ENCODE measurements around the gene DIABLO. TPM values are rescaled to one million over a fixed set of nuclear protein-coding genes. Genes with fewer than 3 reads are reported as not detected.

DIABLO gene
- polyA plus RNA-seq, 3 donors: 79.8 to 88.1 (median 85.4) TPM

DNA sequence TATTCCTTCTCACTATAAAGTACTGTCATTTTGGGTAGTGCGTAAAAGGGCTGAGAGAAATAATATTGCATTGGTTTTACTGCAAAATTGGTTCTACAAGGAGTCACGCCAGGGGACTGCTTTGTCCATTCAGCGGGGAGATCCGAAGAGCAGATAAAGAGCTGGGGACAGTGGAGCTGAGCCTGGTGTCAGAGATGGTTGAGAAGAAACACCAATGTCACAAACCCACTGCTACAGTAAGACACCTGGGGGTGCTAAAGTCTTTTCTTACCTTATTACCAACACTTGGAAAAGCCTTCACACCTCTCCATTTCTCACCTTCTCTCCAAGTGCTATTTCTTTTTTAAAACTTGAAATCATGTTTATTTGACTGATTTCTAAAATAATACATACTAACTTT is 66.0 kb downstream of the DIABLO start:
- DNase-seq (ENCODE audit: low read depth in 3 of 3, low spot score in 2 of 3): no peak

DNA sequence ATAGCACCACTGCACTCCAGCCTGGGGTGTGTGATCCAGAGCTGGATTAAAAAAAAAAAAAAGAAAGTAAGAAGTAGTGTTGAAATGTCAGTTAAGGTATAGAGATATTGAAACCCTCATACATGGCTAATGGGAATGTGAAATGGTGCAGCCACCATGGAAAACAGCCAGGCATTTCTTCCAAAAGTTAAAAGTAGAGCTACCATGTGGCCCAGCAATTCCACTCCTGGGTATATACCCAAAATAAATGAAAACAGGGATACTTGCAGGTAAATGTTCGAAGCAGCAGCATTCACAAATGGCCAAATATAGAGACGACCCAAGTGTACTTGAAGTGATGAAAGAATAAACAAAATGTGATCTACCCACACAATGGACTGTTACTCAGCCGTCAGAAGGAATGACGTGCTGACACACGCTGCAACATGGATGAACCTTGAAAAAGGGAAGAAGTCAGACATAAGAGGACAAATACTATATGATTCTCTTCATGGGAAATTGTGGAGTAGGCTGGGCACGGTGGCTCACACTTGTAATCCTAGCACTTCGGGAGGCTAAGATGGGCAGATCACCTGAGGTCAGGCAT is 67.1 kb downstream of the DIABLO start:
- no peak for DNase-seq (ENCODE audit: low read depth in 3 of 3, low spot score in 2 of 3)

Other genes with a start within 250 kb of the DIABLO start
- 10 to 100 TPM; 34.7 to 36.0 (median 35.7) TPM for gene BCL7A, start 204.2 kb downstream of the DIABLO start, polyA plus RNA-seq (ENCODE audit: insufficient read length in 3 of 3)
- 10 to 100 TPM; 25.2 to 27.9 (median 25.5) TPM for gene MLXIP, start 147.3 kb downstream of the DIABLO start, polyA plus RNA-seq (ENCODE audit: insufficient read length in 3 of 3)
- gene IL31, start 51.8 kb downstream of the DIABLO start, polyA plus RNA-seq (ENCODE audit: insufficient read length in 3 of 3): not detected
- 1 to 10 TPM; 3.7 to 4.5 (median 4.4) TPM for gene LRRC43, start 42.9 kb downstream of the DIABLO start, polyA plus RNA-seq (ENCODE audit: insufficient read length in 3 of 3)
- 1 to 10 TPM; 2.5 to 3.8 (median 3.3) TPM for gene B3GNT4, start 22.3 kb downstream of the DIABLO start, polyA plus RNA-seq (ENCODE audit: insufficient read length in 3 of 3)
- 10 to 100 TPM; 16.5 to 20.4 (median 18.0) TPM for gene VPS33A, start 40.4 kb upstream of the DIABLO start, polyA plus RNA-seq (ENCODE audit: insufficient read length in 3 of 3)
- 10 to 100 TPM; 41.1 to 43.0 (median 41.9) TPM for gene CLIP1, start 196.6 kb upstream of the DIABLO start, polyA plus RNA-seq (ENCODE audit: insufficient read length in 3 of 3)

Measured in right renal cortex interstitium (tissue), 3 donors.